Fibroblast of mammary gland (primary cell): ENCODE results near the gene PURB.
"Not testable (repeated sequence)": the region's sequence is repeated elsewhere in the genome, so short reads cannot be mapped to it uniquely, and the experiment has no call there.

Source experiments
- DNase-seq: peaks from one replicate; pipeline ENCODE4 v3.0.0-alpha.2; 2010; ENCODE audit warnings: low read depth
- H3K4me3 ChIP-seq: 2 replicates; pipeline ENCODE4 v1.5.1; 2011; ENCODE audit warnings: low read depth, mild to moderate bottlenecking, low read length, moderate library complexity; ENCODE audit not compliant: control insufficient read depth
- CTCF ChIP-seq: conservative IDR thresholded peaks from 2 replicates; pipeline ENCODE4 v1.5.1; 2011; ENCODE audit warnings: low read depth, low read length, inconsistent platforms; ENCODE audit not compliant: control insufficient read depth, insufficient read depth

The PURB gene

GRCh38 chr7:44845451-44845850 is 39.9 kb downstream of the PURB start:
- no peak for DNase-seq
- TF ChIP-seq CTCF, result no peak
- no peak overlapping the region for H3K4me3 ChIP-seq

- not testable (repeated sequence) for H3K4me3 ChIP-seq, DNase-seq
These were observed 41.9 kb downstream of the PURB start for GRCh38 chr7:44843440-44843839.

- not testable (repeated sequence) for DNase-seq, H3K4me3 ChIP-seq
These were observed 42.7 kb downstream of the PURB start for GRCh38 chr7:44842675-44843074.

GRCh38 chr7:44838751-44839150 is 46.6 kb downstream of the PURB start:
- DNase-seq, result no peak
- H3K4me3 ChIP-seq, result no peak overlapping the region
- TF ChIP-seq CTCF, result no peak

GRCh38 chr7:44827567-44827966 is 57.8 kb downstream of the PURB start:
- DNase-seq, result no peak

More at GRCh38 chr7:44827567-44827966, 57.8 kb downstream of the PURB start:
- H3K4me3 ChIP-seq, result no peak overlapping the region
- no peak for TF ChIP-seq CTCF
